NCI-H2196 treated with DMSO at 0.1 percent for 48 hours (cell line): ENCODE measurements around the gene CT47C1.

Source experiments
- DNase-seq: peaks from one replicate; lab custom pipeline; 2025; ENCODE audit not compliant: unreplicated experiment; lab: John Stamatoyannopoulos, UW

The CT47C1 gene

GRCh38 chrX:119073200-119073905 lies 560 bp downstream of the CT47C1 start:
- no peak for DNase-seq

GRCh38 chrX:119073911-119074310 lies 1.1 kb downstream of the CT47C1 start:
- no peak for DNase-seq

DNA sequence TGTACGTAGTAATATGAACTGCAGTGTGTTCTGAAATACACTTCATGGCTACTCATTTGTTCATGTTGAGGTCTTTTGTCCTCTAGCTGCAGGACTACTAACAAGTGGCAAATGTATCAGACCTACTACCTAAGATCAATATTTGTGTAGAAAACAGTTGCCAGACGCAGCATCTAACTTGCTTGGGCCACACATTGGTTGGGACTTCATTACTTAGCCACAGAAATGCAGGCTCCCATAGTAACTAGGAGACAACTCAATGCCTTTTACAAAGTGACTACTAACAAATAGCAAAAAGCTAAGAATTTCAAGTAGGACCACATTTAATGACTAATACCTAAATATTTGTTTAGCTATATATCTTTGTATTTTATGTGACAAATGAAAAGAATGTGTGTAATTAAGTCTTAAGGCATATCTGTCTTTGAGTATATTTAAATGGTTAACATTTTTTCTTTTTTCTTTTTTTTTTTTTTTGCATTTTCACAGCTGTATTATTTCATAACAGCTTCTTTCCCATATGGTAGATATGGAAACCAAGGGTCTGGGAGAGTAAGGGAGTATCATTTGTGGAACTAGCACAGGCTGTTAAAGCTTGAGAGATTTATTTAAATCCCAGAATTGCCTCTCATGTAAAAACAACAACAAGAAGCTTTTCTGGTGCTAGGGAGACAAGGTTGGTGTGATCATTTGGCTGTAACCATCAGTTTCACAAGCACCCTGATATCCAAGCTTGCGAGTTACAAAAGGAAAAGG lies 2.7 kb downstream of the CT47C1 start:
- DNase-seq = no peak

DNA sequence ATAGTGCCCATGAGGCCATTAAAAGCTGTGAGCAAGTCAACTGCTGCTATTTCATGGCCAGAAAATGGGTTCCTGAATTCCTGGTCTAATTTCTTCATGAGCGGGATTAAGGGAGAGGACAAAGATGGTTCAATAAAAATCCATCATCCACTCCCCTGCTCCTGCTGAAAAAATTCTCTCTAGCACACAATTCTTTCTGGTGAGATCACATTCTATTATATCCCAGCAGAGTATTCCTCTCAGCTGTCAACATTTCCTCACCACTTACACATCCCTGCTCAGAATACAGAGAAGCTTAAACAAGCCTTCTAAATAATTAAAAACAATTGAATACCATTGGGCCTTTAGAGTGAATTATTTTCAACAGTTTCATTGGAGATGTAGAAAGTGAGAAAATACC lies 9.5 kb downstream of the CT47C1 start:
- no peak for DNase-seq

- no peak for DNase-seq
Observed at GRCh38 chrX:119084766-119085165, 12.0 kb downstream of the CT47C1 start.

GRCh38 chrX:119087121-119087520 lies 14.3 kb downstream of the CT47C1 start:
- DNase-seq = no peak

DNA sequence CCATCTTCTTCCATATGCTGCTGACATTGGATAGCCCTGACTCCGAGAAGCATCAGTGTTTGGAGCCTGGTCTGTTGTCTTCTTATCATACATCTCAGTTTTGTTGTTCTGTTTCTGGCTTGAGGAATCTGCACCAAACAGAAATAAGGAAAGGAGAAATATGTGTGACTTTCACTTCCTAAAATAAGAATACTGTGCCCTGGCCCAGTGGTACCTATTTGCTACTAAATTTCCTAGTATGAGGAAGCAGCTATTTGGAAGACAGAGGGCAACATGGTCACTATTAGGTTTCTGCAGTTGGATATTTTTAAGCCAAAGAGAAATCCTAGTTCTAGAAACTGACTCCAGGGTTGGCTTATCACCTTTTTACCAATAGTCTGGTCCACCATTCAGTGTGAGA lies 16.8 kb downstream of the CT47C1 start:
- DNase-seq = no peak

- no peak for DNase-seq
Observed at GRCh38 chrX:119090627-119091026, 17.8 kb downstream of the CT47C1 start.

DNA sequence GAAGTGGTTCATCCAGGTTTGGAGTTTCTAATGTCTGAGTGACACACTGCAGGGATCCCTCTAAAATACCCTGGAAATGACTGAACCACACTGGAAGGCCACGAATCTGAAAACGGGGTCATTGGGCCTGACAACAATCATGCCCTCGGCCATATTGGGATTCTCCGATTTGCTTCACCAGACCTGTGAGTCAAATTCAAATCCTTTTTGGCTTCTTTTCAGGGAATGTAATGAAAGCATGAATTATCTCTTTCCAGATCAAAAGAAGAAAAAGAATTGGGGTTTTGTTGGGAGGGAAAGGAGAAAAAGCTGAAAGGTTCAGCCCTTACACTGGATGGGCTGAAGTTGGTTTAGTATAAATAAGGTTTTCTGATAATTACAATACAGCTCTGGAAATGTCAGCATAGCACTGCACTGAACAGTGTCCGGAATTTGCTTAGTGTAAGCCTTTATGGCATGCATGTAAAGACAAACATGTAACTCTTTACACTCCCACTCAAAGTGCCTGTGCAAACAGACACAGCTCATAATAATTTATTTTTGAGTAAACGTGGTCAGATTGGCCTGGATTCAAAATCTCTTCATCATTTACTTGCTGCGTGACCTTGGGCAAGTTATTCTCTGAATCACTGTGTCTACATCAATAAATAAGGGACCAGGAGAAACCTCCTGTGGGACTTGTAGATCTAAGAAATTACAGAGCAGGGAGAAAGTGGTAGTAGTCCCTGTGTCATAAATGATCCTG lies 21.4 kb downstream of the CT47C1 start:
- no peak for DNase-seq

DNA sequence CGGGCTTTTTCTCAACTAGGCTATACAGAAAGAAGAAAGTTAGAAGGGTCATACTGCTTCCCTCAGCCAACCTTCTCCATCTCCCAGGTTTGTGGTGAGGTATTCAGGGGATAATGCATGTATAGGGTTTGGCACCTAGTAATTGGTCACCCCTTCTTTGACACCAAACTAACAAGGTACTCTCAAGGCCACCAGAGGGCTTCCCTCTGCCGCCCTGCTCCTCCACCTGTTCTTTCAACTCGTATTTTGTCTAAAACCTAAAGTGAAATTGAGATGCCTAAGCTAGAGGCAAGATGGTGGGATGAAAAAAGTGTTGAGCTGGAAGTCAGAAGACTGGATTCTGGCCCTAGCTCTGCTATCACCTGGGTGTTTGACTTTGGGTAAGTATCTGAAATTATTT lies 22.0 kb downstream of the CT47C1 start:
- DNase-seq = no peak

GRCh38 chrX:119095936-119096335 lies 23.1 kb downstream of the CT47C1 start:
- DNase-seq = no peak

DNA sequence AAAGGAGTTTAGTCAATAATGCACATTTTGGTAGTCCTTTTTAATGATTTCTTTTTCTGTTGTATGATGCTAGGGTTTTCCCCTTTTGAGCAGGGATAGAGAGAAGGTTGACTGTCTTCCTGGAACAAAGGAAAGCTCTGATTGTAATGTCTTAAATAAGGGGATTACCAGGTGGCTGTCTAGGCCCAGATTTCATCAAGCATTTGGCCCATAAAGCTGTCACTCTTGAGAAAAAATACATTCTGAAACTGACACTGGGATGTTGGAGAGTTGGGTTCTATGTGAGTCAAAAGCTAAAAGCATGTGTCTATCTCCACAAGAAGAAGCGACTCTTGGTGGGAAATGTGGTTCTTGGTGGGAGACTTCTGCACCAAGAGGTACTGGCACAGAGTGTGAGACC lies 28.4 kb downstream of the CT47C1 start:
- DNase-seq = no peak

DNA sequence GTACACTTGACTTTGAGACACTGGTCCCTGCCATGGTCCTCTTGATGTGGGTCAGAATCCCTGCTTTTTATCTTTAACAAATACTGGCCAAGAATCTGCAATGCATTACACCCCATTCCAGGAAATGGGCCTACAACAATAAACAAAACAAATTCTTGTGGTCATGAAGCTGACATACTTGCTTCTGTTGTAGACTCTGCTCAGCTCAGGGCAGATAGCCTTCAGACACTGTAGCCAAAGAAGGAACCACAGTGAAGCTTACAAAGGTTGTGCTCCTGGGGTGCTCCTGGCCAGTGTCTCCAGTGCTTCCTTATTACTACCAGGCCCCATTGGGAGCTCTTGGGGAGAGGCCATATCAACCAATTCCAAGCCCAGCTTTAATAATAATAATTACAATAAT lies 33.0 kb downstream of the CT47C1 start:
- no peak for DNase-seq

DNA sequence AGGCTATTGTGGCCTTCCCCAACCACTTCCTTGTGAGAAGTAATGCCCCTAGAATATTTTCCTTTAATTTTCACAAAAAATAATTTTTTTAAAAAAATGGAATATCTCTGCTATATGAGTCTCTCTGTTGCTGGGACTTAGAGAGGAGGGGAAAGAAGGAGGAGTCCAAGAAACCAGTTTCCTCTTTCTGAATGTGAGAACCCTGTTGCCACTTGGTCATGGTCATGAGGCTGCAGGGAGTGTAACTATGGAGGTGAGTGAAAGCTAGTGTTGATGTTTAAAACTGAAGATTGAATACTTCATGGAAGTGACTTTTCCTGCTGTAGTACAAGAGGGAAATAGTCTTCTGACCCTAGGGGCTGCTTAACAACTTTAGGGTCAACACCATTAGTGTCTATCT lies 34.4 kb downstream of the CT47C1 start:
- DNase-seq = no peak

DNA sequence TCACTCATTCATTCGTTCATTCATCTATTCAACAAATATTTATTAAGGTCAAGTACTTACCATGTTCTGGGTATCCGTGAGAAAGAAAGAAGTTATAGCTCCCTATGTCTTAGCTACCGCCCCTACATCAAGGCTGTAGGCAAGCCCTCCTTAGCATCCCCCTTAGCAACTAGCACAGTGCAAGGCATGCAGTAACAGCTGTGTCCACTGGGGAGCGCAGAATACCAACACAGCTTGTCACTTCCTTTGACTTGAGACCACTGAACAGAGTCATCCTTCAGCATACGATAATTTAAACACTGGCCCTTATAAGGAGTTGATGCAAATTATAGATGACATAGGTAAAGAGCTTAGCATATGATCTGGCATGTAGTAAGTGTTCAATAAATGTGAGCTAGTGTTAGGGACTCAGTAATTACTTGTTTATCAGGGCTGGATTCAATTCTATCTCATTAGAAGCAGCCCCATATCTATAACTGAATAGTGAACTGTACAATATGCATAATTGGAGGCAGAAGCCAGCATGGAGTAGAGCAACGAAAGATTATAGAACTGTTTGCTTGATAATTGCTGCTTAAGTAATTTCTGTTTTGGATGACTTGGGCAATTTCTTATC lies 46.1 kb downstream of the CT47C1 start:
- DNase-seq = no peak

DNA sequence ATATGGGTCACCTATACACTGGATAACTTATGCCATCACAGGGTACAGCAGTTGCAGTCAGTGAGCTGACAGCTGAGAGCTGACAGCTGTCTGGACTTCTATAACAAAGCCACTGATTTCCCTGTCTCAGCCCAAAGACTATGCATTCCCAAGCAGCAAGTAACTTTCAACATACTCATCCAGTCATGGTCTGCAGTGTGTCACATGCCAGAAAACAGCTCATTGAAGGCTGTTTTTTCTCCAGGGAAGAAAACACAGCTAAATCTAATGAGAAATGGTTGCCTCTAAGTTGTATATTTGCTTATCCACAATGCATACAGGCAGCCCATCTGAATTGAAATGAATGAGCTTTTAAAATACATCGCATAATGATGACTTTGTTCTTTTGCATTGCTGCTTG lies 48.5 kb downstream of the CT47C1 start:
- DNase-seq = no peak
